Loucy (cell line): Measurements from ENCODE around the gene ULK1.

Source experiments
- EZH2phosphoT487 ChIP-seq: fragments of 200-600 bp; IDR thresholded peaks from 2 replicates; pipeline ENCODE4 v1.6.1; 2018; ENCODE audit warnings: antibody characterized with exemption, mild to moderate bottlenecking, moderate library complexity, borderline replicate concordance
- TF ChIP-seq, protein P1 (sequence below): fragments of 200-600 bp; sonication (generic); conservative IDR thresholded peaks from 2 replicates; pipeline ENCODE4 v1.5.1; 2014; ENCODE audit warnings: mild to moderate bottlenecking, antibody characterized with exemption, low read length

DNA sequence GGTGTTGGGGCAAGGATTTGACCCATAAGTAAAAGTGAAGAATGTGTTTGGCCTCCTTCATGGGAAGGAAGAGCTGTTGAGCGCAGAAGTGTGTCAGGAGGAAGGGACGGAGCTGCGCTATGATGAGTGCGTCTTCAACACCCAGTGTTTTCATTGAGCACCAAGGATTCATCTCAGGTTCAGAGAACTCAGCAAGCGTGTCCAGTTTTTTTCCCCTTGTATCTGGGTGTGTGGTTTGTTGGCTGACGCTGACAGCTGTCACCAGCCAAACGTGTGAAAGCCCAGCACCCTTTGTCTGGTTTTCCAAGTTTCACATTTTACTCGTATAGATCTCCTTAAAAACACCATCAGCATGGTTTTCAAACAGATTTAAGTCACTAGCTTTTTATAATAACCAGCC lies 67.6 kb downstream of the ULK1 start:
- TF ChIP-seq, protein P1, sequence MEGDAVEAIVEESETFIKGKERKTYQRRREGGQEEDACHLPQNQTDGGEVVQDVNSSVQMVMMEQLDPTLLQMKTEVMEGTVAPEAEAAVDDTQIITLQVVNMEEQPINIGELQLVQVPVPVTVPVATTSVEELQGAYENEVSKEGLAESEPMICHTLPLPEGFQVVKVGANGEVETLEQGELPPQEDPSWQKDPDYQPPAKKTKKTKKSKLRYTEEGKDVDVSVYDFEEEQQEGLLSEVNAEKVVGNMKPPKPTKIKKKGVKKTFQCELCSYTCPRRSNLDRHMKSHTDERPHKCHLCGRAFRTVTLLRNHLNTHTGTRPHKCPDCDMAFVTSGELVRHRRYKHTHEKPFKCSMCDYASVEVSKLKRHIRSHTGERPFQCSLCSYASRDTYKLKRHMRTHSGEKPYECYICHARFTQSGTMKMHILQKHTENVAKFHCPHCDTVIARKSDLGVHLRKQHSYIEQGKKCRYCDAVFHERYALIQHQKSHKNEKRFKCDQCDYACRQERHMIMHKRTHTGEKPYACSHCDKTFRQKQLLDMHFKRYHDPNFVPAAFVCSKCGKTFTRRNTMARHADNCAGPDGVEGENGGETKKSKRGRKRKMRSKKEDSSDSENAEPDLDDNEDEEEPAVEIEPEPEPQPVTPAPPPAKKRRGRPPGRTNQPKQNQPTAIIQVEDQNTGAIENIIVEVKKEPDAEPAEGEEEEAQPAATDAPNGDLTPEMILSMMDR, result no peak
- no peak for TF ChIP-seq EZH2phosphoT487
